ENCODE data around the gene KLHL10.
A peak's percentile ranks its signal among the peaks of the same experiment; 100 is the strongest.
"Not testable (repeated sequence)": the region's sequence is repeated elsewhere in the genome, so short reads cannot be mapped to it uniquely, and the experiment has no call there.

KLHL10 gene

DNA sequence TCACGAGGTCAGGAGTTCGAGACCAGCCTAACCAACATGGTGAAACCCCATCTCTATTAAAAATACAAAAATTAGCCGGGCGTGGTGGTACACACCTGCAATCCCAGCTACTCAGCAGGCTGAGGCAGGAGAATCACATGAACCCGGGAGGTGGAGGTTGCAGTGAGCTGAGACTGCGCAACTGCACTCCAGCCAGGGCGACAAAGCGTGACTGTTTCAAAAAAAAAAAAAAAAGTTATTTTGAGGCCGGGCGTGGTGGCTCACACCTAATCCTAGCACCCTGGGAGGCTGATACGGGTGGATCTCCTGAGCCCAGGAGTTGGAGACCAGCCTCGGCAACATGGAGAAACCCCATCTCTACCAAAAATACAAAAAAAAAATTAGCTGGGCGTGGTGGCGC lies 13.8 kb downstream of the KLHL10 start:
- DNase-seq (ENCODE audit: low read depth), result not testable (repeated sequence)

DNA sequence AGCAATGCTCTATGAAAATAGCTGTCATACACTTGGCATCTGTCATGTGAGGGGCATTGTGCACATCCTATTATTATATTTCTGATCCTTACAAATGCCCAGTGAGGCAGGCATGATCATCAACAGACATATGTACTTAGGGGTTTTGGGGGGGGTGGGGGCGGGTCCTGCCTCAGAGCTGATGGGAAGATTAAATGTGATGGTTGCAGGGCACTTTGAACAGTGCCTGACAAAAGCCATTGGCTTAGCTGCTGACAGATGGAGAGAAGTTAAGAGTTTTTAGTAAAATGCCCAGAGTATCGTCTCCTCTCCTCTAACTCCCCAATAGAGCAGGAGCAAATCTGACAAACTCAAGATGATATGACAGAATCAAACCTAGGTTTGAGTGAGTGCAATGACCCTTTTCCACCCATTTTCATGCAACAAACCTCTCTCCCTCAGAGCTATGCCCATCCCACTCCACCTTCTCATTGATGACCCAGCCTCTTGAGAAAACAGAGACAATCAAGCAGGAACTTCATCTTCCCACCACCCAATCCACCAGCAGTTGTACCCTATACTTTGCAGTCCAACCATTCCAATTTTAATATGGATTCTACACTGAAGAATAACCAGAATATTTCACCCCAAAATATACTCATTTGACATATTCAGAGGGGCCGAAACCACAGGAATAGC lies 22.8 kb downstream of the KLHL10 start:
- no peak for DNase-seq (ENCODE audit: low read depth)

DNA sequence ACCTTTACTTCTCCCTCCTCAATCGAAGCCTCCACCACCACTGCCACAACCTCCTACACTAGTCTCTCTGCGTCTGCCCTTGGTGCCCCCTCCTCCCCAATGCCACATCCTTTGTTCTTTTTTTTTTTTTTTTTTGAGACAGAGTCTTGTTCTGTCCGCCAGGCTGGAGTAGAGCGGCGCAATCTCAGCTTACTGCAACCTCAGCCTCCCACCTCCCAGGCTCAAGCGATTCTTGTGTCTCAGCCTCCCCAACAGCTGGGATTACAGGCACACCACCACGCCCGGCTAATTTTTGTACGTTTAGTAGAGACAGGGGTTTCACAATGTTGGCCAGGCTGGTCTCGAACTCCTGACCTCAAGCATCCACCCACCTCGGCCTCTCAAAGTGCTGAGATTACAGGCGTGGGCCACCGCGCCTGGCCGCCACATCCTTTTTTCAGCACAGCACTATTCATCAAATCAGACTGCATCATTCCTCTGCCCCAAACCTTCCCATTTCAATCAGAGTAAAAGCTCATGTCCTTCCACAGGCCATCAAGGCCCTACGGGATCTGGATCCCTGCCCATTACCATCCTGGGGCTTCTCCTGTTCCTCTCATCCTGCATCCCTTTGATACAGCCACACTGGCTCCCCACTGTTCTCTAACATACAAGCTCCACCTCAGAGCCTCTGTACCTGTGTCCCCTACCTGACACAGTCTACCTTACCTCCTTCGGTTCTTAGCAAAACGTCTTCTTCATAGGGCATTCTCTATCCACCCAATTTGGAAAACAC lies 25.6 kb downstream of the KLHL10 start:
- no peak for DNase-seq (ENCODE audit: low read depth)

DNA sequence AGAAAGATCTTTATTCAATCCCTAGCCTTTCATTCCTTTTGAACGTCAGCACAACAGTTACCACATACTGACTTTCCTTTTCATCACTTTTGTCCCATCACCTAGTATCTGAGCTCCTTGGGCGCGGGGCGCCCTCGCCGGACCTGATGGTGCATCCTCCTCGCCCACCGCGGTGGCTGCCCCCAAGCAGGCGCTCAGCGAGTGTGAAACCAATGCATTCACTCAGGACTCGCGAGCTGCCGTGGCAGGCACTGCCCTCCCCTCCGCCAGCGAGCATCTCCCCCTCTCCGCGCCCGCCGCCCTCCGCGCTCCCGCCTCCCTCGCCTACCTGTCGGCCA lies 26.8 kb downstream of the KLHL10 start:
- peak; percentile 37 for DNase-seq (ENCODE audit: low read depth)

DNA sequence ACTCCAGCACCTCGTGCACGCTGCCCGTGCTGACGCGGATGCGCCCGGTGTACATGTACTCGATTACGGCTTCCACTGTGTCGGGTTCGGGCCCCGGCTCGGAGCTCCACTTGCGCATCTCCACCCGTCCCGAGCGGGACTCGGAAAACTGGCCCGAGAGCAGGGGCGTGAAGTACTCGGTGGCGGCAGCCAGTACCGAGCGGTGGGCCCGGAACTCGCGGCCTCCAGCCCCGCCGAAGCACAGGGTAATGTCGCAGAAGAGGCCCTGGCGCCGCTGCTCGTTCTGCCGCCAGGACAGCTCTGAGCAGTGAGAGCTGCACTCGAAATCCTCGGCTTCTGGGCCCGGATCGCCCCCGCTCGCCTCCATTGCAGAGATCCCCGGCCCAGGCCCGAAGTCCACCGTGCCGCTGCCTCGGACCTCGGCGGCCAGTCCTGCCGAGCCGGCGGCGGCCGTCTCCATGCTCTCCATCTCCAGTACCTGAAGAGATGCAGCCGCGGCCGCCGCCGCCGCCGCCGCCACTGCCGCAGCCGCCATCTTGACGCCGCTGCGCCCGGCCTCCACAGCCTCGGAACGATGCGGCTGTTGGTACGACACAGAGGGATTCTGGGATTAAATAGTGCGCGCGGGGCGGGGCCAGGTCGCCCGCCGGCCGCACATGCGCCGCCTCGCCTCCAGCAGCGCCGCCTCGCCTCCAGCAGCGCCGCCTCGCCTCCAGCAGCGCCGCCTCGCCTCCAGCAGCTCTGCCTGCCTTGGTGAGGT lies 27.4 kb downstream of the KLHL10 start, which contains the start of gene KLHL11:
KLHL11 (minus strand) TSS at position 588 of the 760 bp plus-strand sequence; CDS start at position 535, 53 bp downstream.
- DNase-seq (ENCODE audit: low read depth), result peak; percentile 82

DNA sequence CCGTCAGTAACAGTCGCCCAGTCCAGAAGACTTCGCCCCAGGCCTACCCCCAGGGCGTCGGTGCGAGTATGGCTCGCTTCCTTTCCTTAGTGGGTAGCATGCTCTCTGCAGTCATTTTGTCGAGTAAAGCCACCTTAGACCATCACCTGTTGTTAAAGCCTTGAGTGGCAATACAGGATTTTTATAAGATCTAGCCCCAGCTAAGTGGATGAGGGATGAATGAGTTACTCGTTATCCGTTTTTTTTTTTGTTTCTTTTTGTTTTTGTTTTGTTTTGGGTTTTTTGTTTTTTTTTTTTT lies 27.9 kb downstream of the KLHL10 start:
- DNase-seq (ENCODE audit: low read depth), result no peak

DNA sequence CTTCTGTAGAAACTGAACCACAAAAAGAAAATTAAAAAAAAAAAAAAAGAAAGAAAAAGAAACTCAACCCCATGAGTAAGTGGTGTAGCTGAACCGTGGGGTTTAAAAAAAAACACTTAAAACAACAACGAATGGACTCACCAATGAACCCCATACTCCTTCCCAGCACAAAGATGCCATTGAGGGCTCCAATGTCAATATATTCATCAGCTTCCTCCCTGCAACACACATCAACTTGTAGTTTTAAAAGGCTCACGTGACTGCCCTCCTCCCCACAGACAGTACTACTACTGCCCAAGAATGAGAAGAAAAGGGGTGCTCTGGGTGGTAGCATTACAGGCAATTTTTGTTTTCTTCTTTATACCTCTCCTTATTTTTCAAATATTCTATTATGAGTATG lies 30.9 kb downstream of the KLHL10 start:
- no peak for DNase-seq (ENCODE audit: low read depth)

DNA sequence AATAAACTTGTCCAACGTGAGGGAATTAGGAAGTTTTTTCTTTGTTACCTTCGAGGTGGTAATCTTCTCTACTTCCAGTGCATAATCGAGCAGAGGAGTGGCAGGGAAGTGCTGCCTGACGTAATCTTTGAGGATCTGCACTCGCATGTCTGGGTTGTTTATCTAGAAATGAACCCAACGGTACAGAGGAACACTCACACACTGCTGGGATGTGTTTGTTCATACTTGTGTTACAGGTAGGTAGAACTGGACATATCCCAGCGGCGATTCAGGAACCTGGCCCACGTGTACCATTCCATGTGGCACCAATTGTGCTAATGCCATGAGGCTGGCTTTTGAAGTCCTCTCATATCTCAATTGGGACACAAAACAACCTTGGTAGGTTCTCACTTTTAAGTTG lies 31.8 kb downstream of the KLHL10 start:
- no peak for DNase-seq (ENCODE audit: low read depth)

DNA sequence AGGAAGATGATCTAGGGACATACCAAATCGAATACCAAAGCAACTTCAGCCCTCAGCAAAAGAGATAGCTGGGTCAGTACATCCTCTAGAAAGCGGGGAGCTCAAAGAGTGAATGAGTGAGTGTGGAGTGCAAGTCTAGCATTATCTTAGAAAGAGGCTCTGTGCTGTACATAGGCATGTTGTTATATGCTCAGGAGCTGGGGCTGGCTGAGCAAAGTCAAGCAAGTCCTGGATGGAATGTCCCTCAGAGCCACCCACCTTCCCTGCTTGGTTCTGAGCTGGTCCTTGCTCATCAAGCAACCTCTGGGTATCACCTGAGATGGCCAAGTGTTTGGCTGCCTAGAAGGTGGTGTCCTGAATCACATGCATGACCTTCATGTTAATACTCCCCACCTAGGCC lies 32.5 kb downstream of the KLHL10 start:
- DNase-seq (ENCODE audit: low read depth), result no peak

DNA sequence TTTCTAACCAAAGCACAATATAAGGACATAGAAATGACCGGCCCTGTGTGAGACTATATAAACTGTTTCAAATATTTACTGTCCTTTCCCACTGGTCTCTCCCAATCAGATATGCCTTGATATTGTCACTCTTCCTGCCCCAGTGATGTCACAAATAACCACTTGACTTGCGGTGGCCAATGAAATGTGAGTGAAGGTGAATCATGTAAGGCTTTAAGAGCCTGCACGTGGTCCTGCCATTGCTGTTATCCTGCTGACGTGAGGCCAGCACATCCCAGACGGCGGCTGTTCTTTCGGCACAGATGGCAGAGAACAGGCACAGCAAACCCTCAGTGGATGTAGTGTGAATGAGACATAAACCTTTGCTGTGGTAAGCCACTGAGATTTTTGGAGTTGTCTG lies 33.0 kb downstream of the KLHL10 start:
- no peak for DNase-seq (ENCODE audit: low read depth)

DNA sequence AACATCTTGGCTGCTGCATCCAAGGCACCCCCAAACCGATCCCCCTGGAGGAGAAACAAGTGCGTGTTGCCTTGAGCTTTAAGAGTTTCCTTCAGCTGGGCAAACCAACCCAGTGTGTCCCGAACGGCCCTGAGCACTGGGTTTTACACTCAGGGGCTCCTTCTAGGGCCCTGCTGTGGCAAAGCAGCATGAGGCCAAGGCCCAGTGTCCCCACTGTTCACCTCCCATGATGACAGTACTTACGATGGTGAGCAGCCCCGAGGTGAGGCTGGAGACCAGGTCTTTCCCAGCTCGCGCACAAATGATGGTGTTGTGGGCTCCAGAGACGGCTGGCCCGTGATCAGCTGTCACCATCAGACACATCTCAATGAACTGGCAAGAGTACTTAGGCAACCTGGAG lies 34.2 kb downstream of the KLHL10 start:
- DNase-seq (ENCODE audit: low read depth), result no peak

DNA sequence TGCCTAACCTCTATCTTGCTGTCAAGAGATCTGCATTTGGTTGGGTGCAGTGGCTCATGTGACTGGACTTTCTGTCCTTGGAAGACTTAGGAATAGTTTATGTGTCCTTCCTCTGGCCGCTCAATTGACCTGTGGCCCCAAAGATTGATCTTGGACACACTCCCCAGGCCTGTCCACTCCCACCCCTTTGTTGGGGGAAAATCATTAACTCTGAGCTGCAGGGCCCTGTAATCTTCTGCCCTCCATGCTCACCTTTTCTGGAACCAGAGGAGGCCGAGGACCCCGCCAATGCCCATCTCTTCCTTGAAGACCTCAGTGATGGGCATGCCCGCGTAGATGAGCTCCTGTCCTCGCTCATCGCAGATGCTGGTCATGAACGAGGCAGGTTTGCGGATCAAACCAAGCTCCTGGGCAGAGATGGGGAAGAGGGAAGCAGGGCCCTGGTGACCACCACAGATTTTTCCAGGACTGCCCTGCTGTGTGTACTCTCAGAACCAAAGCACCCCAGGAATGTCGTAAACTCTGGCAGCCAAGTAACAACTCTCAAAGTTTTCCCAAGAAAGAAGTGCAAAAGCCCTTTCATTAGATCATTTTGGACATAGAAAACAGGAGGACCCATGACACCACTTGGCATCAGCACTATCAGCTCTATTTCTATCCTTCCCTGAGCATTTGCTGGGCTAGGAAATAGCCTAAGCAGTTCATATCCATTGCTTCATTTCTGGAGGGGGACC lies 36.1 kb downstream of the KLHL10 start:
- DNase-seq (ENCODE audit: low read depth), result no peak

DNA sequence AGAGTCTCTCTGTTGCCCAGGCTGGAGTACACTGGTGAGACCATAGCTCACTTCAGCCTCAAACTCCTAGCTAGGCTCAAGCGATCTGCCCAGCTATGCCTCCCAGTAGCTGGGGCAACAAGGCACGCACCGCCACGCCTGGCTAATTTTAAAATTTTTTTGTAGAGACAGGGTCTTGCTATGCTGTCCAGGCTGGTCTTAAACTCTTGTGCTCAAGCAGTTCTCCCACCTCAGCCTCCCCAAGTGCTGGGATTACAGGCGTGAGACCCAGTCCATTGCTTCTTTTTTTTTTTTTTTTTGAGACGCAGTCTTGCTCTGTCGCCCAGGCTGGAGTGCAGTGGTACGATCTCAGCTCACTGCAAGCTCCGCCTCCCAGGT lies 36.7 kb downstream of the KLHL10 start:
- DNase-seq (ENCODE audit: low read depth), result not testable (repeated sequence)

DNA sequence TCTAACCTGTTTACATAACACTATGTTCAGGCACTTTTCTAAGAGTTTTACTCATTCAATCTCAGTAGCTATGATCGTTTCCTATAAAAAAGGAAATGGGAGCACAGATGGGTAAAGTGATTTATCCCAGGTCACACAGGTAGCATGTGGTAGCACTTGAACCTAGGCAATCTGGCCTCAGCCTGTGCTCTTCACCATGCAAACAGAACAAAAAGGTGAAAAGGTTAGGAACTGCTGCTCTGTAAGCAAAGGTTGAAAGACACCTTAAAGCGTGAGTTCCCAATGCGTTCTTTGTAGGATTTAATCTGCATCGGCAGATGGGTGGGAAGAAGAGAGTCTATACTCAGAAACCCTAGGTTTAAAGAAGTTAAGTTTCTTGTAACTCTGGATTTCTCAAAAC lies 42.5 kb downstream of the KLHL10 start:
- no peak for DNase-seq (ENCODE audit: low read depth)

DNA sequence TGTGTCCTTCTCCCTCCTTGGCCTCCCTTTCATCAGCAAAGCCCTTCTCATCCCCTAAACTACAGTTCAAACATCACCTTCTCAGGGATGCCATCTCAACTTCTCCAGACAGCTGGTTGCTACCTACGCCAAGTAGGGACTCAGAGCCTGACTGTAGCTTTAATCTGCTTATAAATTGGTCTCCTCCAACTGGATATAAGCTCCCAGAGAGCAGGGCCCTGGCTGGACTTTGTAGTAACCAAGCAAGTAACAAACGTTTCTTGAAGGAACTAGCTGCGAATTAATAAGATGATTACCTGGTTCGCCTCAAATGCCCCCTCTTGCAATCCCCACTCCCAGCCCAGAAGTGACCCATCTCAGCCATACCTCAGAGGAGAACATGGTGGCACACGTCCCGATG lies 45.1 kb downstream of the KLHL10 start:
- no peak for DNase-seq (ENCODE audit: low read depth)

DNA sequence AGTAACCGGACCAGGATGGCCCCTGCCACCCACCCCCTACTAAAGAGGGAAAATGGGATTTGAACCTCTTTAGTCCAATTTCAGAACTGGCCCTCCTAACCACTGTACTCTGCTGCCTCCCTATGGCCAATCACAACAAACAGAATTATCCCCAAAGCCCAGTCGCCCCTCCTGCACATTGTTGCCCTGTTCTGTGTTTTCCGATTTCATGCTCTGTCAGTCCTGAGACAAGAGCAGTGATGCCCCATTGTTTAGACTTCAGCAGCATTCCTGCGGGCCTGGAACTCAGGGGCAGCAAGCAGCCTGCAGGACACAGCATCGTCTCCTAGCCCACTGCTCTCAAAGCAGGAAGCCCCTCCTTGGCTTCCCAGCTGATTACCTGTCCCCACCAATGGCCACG lies 48.1 kb downstream of the KLHL10 start:
- no peak for DNase-seq (ENCODE audit: low read depth)

DNA sequence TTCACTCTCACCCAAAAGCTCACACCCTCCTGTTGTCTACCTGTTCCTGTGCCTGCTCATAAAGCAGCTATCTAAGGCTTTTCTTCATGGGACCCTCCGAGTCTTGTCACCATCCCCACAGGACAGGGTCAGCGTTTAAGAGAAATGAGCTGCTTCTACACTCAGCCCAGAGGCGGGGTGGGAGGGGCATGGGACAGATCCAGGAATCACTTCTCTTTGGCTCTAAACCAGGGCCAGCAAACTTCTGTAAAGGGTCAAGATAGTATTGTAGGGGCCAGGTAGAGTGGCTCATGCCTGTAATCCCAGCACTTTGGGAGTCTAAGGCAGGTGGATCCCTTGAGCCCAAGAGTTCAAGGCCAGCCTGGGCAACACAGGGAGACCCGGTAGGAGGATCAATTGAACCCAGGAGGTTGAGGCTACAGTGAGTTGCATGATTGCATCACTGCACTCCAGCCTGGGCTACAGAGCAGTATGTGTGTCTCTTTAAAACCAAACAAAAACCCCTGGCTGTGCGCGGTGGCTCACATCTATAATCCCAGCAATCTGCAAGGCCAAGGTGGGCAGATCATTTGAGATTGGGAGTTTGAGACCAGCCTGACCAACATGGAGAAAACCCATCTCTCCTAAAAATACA lies 50.8 kb downstream of the KLHL10 start:
- no peak for DNase-seq (ENCODE audit: low read depth)

DNA sequence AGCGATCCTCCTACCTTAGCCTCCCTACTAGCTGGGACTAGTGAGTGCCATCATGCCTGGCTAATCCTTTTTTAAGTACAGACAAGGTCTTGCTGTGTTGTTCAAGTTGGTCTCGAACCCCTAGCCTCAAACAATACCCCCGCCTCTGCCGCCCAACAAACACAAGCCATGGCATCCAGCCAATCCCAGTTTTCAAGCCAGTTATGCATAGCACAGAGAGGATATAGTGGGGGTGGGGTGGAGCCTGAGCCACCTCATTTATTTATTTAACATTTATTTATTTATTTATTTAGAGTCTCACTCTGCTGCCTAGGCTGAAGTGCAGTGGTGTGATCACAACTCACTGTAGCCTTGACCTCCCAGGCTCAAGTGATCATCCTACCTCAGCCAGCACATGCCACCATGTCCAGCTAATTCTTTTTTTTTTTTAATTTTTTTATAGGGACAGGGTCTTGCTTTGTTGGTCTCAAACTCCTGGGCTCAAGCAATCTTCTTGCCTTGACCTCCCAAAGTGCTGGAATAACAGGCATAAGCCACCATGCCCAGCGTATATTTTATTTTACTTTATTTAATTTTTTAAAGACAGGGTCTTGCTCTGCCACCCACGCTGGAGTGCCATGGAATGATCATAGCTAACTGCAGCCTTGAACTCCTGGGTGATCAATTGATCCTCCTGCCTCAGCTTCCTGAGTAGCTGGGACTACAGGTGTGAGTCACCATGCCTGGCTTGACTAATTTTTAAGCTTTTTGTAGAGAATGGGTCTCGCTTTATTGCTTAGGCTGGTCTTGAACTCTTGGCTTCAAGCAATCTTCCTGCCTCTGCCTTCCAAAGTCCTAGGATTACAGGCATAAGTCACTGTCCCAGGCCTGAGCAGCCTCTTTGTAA lies 53.8 kb downstream of the KLHL10 start:
- DNase-seq (ENCODE audit: low read depth), result no peak

DNA sequence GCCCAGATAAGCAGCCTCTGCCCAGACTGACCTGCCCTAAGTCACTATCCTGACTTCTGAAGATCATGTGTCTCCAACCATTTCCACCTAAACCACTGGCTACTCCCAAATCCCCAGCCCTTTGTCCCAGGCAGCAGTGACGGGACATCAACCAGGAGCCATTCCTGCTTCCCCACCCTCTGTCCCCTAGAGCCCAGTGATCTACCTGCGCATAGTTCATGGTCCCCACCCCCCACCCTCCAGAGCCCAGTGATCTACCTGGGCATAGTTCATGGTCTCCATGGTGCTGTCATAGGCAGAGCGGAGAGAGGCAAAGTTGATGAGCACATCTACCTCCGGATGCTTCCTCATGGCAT lies 54.4 kb downstream of the KLHL10 start:
- DNase-seq (ENCODE audit: low read depth), result no peak

DNA sequence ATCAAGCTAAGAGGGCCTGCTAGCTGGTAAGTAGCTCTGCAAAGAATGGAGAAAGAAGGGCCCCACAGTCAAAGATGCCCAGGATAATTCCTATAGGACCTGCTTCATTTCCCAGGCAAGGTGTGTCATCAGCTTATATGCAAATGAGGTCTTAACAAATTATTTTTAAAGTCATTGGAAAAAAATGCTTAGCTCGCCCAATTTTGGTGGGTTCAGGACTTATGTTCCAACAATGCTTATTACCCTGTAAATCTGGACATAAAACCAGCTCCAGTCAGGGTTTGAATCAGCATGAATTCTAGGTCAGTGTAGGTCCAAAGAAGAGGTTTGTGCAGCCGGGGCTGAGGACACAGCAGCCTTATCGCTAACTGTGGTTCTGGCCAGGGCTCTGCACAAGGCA lies 55.8 kb downstream of the KLHL10 start:
- no peak for DNase-seq (ENCODE audit: low read depth)

DNA sequence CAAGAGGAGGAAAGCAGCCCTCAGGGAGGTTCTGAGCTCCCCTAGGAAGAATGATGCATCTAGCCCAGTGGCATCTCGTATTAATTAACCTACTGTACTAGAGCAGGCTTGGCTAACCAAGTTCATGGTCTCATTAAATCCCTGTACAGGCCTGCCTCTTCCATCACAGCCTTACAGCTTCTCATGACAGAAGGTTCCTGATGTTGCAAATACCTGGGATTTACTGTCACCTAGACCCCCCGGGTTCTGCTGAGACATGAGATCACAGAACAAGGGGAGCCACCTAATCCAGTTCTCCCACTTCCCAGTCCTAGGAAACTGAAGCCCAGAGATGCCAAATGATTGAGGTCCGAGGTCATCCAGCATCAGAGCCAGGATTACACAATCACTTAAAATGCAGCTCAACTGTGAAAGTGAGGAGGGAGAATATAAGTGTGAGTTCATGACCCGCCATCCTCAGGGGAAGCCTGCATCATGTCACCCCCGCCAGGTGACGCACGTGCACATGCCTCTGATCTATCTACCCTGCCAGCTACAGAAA lies 57.2 kb downstream of the KLHL10 start:
- DNase-seq (ENCODE audit: low read depth), result no peak

Data from activated gamma-delta T cell treated with anti-CD3 and anti-CD28 coated beads, Interleukin-2, amount 50 U/mL, for 16 hours (primary cell).